K562 (cell line): ENCODE data around the gene CPE. TPM values are rescaled to one million over a fixed set of nuclear protein-coding genes. Genes with fewer than 3 reads are reported as not detected.
A peak's percentile ranks its signal among the peaks of the same experiment; 100 is the strongest.

Experiments used
- ARNT ChIP-seq, 2 experiments: fragments of 450-650 bp; IDR thresholded peaks; 2 replicates each; pipeline ENCODE4 v1.6.1; 2016; ENCODE audit warnings: mild to moderate bottlenecking in 1 of 2
- CGGBP1 ChIP-seq: fragments of 250-450 bp; sonication (Bioruptor Pico); IDR thresholded peaks from 2 replicates; pipeline ENCODE4 v1.9.0; 2021; ENCODE audit warnings: mild to moderate bottlenecking
- CHCHD3 ChIP-seq: fragments of 250-450 bp; sonication (Bioruptor Pico); IDR thresholded peaks from 2 replicates; pipeline ENCODE4 v2.1.2; 2022; ENCODE audit warnings: mild to moderate bottlenecking
- CREM ChIP-seq: IDR thresholded peaks from 2 replicates; pipeline ENCODE4 v1.6.1; 2014; ENCODE audit warnings: antibody characterized with exemption, low read depth
- E2F5 ChIP-seq: sonication (generic); formaldehyde crosslinking; IDR thresholded peaks from 2 replicates; pipeline ENCODE4 v1.8.0; 2022; ENCODE audit warnings: mild to moderate bottlenecking, missing genetic modification reagents
- EP300 ChIP-seq: IDR thresholded peaks from 2 replicates; pipeline ENCODE4 v1.6.1; 2012; ENCODE audit warnings: low read length, improper control_type of control experiment
- MNT ChIP-seq, 2 experiments: fragments of 450-650 bp; conservative IDR thresholded peaks; 2 replicates each; pipeline ENCODE4 v1.6.1; 2017; ENCODE audit warnings: mild to moderate bottlenecking in 2 of 2, moderate library complexity in 2 of 2
- NFE2 ChIP-seq: IDR thresholded peaks from 2 replicates; pipeline ENCODE4 v1.6.1; 2014; ENCODE audit warnings: antibody characterized with exemption, low read depth
- PHF8 ChIP-seq: fragments of 200-600 bp; sonication (generic); IDR thresholded peaks from 2 replicates; pipeline ENCODE4 v1.6.1; 2012; ENCODE audit warnings: mixed run types, mild to moderate bottlenecking, inconsistent platforms, low read length, moderate library complexity, borderline replicate concordance
- PTBP1 ChIP-seq: fragments of 200-400 bp; formaldehyde crosslinking; IDR thresholded peaks from 2 replicates; pipeline ENCODE4 v1.6.1; 2017; ENCODE audit warnings: low read depth, low read length
- RBFOX2 ChIP-seq: fragments of 200-400 bp; formaldehyde crosslinking; IDR thresholded peaks from 2 replicates; pipeline ENCODE4 v1.6.1; 2017; ENCODE audit warnings: low read depth, mild to moderate bottlenecking, low read length, moderate library complexity
- RNF219 ChIP-seq: fragments of 250-450 bp; sonication (Bioruptor Pico); IDR thresholded peaks from 2 replicates; pipeline ENCODE4 v1.5.0; 2022; ENCODE audit warnings: mild to moderate bottlenecking
- TAF9B ChIP-seq: fragments of 450-650 bp; IDR thresholded peaks from 2 replicates; pipeline ENCODE4 v1.6.1; 2018; ENCODE audit warnings: mild to moderate bottlenecking; ENCODE audit not compliant: partially characterized antibody
- TBL1XR1 ChIP-seq, 2 experiments: IDR thresholded peaks; 2 replicates each; pipeline ENCODE4 v1.6.1; 2012; ENCODE audit warnings: improper control_type of control experiment in 2 of 2, low read length in 2 of 2, mild to moderate bottlenecking in 1 of 2
- ZNF175 ChIP-seq: fragments of 200-800 bp; sonication (Bioruptor generic); IDR thresholded peaks from 2 replicates; pipeline ENCODE4 v1.6.1; 2016; ENCODE audit warnings: low read depth, mild to moderate bottlenecking, missing genetic modification characterization, missing compliant biosample characterization
- ZNF512 ChIP-seq: IDR thresholded peaks from 2 replicates; pipeline ENCODE4 v1.6.1; 2016; ENCODE audit warnings: missing genetic modification characterization, missing compliant biosample characterization
- ZNF589 ChIP-seq: fragments of 200-800 bp; sonication (Bioruptor generic); IDR thresholded peaks from 2 replicates; pipeline ENCODE4 v1.6.1; 2016; ENCODE audit warnings: low read depth, missing genetic modification characterization, missing compliant biosample characterization
- polyA plus RNA-seq, 8 experiments: library from polyadenylated mRNA; depleted of rRNA in 4 of 8; stranded (reverse) in 5 of 8; unstranded in 3 of 8; fragments of >200 nt; fragmentation: Nextera tagmentation in 2 of 8; fragmentation: Illumina TruSeq in 1 of 8; extraction: Ambion mirVana in 2 of 8; extraction: Trizol in 1 of 8; gene quantifications; 2 replicates each; pipeline versions ENCODE4 v1.2.1 to v1.2.3, GENCODE V29; 2011 to 2014; ENCODE audit warnings: inconsistent platforms in 1 of 8, missing spikeins in 1 of 8
- total RNA-seq, 7 experiments: library from RNA; depleted of rRNA in 6 of 7; stranded (reverse); fragments of >200 nt in 6 of 7; fragmentation: Illumina TruSeq in 2 of 7; extraction: Trizol in 2 of 7; gene quantifications; 2 replicates each; pipeline versions ENCODE4 v1.2.1 to v1.2.3, GENCODE V29; 2011 to 2021; ENCODE audit warnings: low replicate concordance in 1 of 7

CPE gene
- total and polyA plus RNA-seq, 9 of the 15 experiments (the other 6 are each of a cell fraction or from before 2014, with no cell fraction given): 0.04 to 0.16 (median 0.06) TPM; not detected in 4

- no peak for TF ChIP-seq RNF219
- peak; percentile 63 for TF ChIP-seq TAF9B
- TF ChIP-seq TBL1XR1 (IDR thresholded peaks at IDR 0.05; ENCODE audit: low read length in 2 of 2): peak in 1 of 2 experiments; percentile 85; a peak in 2 of 4 replicates
- TF ChIP-seq RBFOX2: peak; percentile 33
- no peak for TF ChIP-seq E2F5 (CRISPR knock-in tag)
- no peak for TF ChIP-seq CGGBP1 (CRISPR knock-in tag)
- no peak for TF ChIP-seq PTBP1
- TF ChIP-seq ARNT (IDR thresholded peaks at IDR 0.05): peak in 1 of 2 experiments; percentile 70; a peak in 1 of 4 replicates
- peak; percentile 85 for TF ChIP-seq ZNF175 (CRISPR knock-in tag)
- no peak for TF ChIP-seq ZNF512
- TF ChIP-seq PHF8: no peak; the same call in 1 of the 2 replicates
- peak; percentile 68 for TF ChIP-seq NFE2
- peak; percentile 29 to 52; a peak in 3 of 4 replicates for TF ChIP-seq MNT (conservative IDR thresholded peaks at IDR 0.05)
- TF ChIP-seq CHCHD3 (CRISPR knock-in tag): no peak
- peak; percentile 79 for TF ChIP-seq ZNF589
- TF ChIP-seq EP300: peak; percentile 94
- TF ChIP-seq CREM: peak; percentile 96
These were observed 97.6 kb downstream of the CPE start (continued) for GRCh38 chr4:165476214-165477098.
